AG09309 (cell line): Measurements from ENCODE around the gene ITGB5.

Experiments
- DNase-seq: peaks from one replicate; pipeline ENCODE4 v3.0.0-alpha.2; 2010; ENCODE audit warnings: low read depth
- H3K4me3 ChIP-seq: 2 replicates; pipeline ENCODE4 v1.5.1; 2011; ENCODE audit warnings: mild to moderate bottlenecking, low read depth, low read length, moderate library complexity; ENCODE audit not compliant: control insufficient read depth
- TF ChIP-seq, protein P1 (sequence below): IDR thresholded peaks from 2 replicates; pipeline ENCODE4 v1.5.1; 2011; ENCODE audit warnings: mild to moderate bottlenecking, low read depth, low read length, inconsistent platforms; ENCODE audit not compliant: insufficient read depth, control insufficient read depth; ENCODE audit errors: missing control alignments

Gene ITGB5

DNA sequence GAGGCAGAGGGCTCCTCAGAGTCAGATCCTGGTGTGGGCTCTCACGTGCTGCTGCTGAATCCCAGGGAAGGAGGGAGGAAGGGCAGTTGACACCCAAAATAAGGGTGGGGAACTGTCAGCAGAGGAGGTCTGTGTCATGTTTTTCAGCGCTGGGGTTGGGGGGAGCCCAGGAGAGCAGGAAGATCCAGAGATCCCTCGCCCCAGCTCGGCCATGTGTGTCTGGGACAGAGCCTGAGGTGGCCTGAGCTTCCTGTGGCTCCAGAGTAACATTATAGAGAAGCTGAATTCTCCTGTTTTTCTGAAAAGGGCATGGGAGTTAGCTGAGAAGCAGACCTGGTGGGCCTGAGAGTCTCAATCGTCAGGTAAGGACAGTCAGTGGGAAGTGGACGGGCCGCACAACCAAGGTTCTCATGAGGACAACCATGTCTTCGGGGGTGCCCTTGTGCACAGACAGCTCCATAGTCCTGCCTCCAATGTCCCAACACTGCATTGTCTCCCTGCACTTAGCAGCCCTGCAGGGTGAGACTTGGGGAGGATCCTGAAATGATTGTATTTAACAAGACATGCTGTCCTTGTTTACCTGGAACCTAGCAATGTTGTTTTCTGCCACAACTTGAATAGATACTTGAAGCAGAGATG, 138.5 kb downstream of the ITGB5 start:
- TF ChIP-seq, protein P1, sequence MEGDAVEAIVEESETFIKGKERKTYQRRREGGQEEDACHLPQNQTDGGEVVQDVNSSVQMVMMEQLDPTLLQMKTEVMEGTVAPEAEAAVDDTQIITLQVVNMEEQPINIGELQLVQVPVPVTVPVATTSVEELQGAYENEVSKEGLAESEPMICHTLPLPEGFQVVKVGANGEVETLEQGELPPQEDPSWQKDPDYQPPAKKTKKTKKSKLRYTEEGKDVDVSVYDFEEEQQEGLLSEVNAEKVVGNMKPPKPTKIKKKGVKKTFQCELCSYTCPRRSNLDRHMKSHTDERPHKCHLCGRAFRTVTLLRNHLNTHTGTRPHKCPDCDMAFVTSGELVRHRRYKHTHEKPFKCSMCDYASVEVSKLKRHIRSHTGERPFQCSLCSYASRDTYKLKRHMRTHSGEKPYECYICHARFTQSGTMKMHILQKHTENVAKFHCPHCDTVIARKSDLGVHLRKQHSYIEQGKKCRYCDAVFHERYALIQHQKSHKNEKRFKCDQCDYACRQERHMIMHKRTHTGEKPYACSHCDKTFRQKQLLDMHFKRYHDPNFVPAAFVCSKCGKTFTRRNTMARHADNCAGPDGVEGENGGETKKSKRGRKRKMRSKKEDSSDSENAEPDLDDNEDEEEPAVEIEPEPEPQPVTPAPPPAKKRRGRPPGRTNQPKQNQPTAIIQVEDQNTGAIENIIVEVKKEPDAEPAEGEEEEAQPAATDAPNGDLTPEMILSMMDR: no peak
- no peak for DNase-seq
- H3K4me3 ChIP-seq: no peak overlapping the region

- H3K4me3 ChIP-seq: no peak overlapping the region
- no peak for DNase-seq
- TF ChIP-seq, protein P1: no peak
These were observed 139.8 kb downstream of the ITGB5 start for GRCh38 chr3:124747111-124747981.

DNA sequence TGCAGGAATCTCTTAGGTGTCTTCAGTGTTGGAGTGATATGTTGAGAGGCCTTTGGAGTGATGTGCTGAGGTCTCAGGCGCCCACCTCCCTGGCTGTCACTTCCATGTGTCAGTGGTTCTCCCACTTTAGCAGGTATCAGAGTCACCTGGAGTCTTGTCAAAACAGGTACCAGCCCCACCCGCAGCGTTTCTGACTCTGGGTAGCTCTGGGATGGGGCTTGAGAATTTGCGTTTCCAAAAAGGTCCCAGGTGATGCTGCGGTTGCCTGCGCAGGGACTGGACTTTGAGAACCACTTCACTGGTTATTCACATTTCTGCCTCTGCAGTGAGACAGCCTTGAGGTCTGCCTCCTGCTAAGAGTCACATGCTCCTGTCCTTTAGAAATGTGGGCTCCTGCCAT, 141.4 kb downstream of the ITGB5 start:
- TF ChIP-seq, protein P1: no peak
- H3K4me3 ChIP-seq: no peak overlapping the region
- no peak for DNase-seq

DNA sequence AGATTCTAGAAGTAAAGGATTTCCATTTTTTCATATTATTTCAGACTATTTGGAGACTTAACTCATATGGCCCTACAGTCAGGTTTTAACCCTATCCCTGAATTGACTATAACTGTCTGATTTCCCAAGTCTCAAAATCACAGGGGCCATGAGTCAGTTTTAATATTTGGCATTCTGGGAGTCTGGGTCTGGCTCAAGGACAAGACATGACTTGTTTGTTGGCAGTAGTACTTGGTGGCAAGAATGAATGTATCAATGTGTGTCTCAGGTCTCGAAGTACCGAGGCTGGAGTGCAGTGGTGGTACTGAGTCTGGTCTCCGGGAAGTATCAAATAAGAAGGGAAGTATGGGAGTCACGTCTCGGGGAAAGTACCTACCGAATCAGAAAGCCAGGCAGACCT, 146.1 kb downstream of the ITGB5 start:
- no peak overlapping the region for H3K4me3 ChIP-seq
- TF ChIP-seq, protein P1: no peak
- no peak for DNase-seq

DNA sequence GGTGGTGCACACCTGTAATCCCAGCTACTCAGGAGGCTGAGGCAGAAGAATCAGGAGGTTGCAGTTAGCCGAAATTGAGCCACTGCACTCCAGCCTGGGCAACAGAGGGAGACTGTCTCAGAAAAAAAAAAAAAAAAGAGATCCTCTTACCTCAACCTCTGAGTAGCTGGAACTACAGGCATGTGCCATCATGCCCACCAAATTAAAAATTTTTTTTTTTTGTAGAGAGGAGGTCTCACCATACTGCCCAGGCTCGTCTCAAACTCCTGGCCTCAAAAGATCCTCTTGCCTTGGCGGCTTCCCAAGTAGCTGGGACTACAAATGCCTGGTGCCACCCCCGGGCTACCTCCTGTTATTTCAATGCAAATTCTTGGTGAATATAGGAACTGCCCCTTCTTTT, 155.4 kb downstream of the ITGB5 start:
- DNase-seq: no peak
- no peak overlapping the region for H3K4me3 ChIP-seq
- TF ChIP-seq, protein P1: no peak

GRCh38 chr3:124730941-124731297, 156.2 kb downstream of the ITGB5 start:
- peak overlapping the region; percentile 100 for H3K4me3 ChIP-seq
- no peak for DNase-seq
- TF ChIP-seq, protein P1: no peak
